ENCODE measurements around the gene NGDN. TPM values are rescaled to one million over a fixed set of nuclear protein-coding genes. Genes with fewer than 3 reads are reported as not detected.
A peak's percentile ranks its signal among the peaks of the same experiment; 100 is the strongest.

The NGDN gene
- total and polyA plus RNA-seq, 2 of the 8 experiments (the other 6 are each of a cell fraction or from before 2014, with no cell fraction given), result 39.8 to 48.8 TPM

- TF ChIP-seq POLR2A (IDR thresholded peaks at IDR 0.05; ENCODE audit: control extremely low read depth in 1 of 2, low read depth in 2 of 2, low read length in 2 of 2) (peak; percentile 79 to 85), MAX (IDR thresholded peaks at IDR 0.05) (peak; percentile 41; the same call in 1 of the 2 replicates), SP2 (IDR thresholded peaks at IDR 0.05; ENCODE audit: low read length) (peak; percentile 93), TAF1 (IDR thresholded peaks at IDR 0.05; ENCODE audit: low read depth, low read length) (peak; percentile 86), SUZ12 (IDR thresholded peaks at IDR 0.05; ENCODE audit: low read length) (no peak), CBX8 (IDR thresholded peaks at IDR 0.05; ENCODE audit: borderline replicate concordance, low read depth, low read length) (no peak), TAF7 (optimal IDR thresholded peaks at IDR 0.05; ENCODE audit: borderline replicate concordance, low read depth, low read length) (peak; percentile 79), KDM1A (IDR thresholded peaks at IDR 0.05; ENCODE audit: borderline replicate concordance, low read length) (no peak), CTCF (IDR thresholded peaks at IDR 0.05; ENCODE audit: control extremely low read depth in 1 of 3, insufficient read depth in 1 of 3, low read depth in 1 of 3, low read length in 3 of 3) (peak; percentile 74 to 85 (median 80)), USF2 (IDR thresholded peaks at IDR 0.05; ENCODE audit: low read length) (no peak), TBP (IDR thresholded peaks at IDR 0.05; ENCODE audit: low read depth, low read length) (peak; percentile 66), RFX5 (IDR thresholded peaks at IDR 0.05; ENCODE audit: borderline replicate concordance, low read depth, low read length) (peak; percentile 74; the same call in 1 of the 2 replicates), CHD2 (IDR thresholded peaks at IDR 0.05; ENCODE audit: low read length) (peak; percentile 96), ATF2 (IDR thresholded peaks at IDR 0.05; ENCODE audit: low read length) (no peak), GABPA (IDR thresholded peaks at IDR 0.05; ENCODE audit: borderline replicate concordance, insufficient read depth, low read length) (peak; percentile 97), SRF (IDR thresholded peaks at IDR 0.05; ENCODE audit: low read depth, low read length) (peak; percentile 45; the same call in 1 of the 2 replicates), POU5F1 (IDR thresholded peaks at IDR 0.05; ENCODE audit: low read depth, low read length) (no peak), RAD21 (IDR thresholded peaks at IDR 0.05 in 1 of 2, conservative IDR thresholded peaks at IDR 0.05 in 1 of 2; ENCODE audit: low read depth in 2 of 2, low read length in 2 of 2) (peak; percentile 65 to 68)
Observed at GRCh38 chr14:23469127-23469905, at the start of gene NGDN (continued).
